Osteocyte (in vitro differentiated cells): ENCODE data around the gene ANAPC2. TPM values are rescaled to one million over a fixed set of nuclear protein-coding genes. Genes with fewer than 3 reads are reported as not detected.

Experiments used
- DNase-seq: peaks from one replicate; pipeline ENCODE4 v3.0.0; 2021; ENCODE audit warnings: mixed read lengths; ENCODE audit not compliant: unreplicated experiment; ENCODE audit errors: extremely low spot score
- H3K27ac Mint-ChIP-seq: one replicate; pipeline ENCODE4 v1.8.0; 2021; ENCODE audit warnings: mild to moderate bottlenecking, mixed read lengths; ENCODE audit not compliant: unreplicated experiment
- H3K27me3 Mint-ChIP-seq: one replicate; pipeline ENCODE4 v1.8.0; 2021; ENCODE audit warnings: mixed read lengths; ENCODE audit not compliant: unreplicated experiment
- H3K36me3 Mint-ChIP-seq: one replicate; pipeline ENCODE4 v1.8.0; 2021; ENCODE audit warnings: mixed read lengths; ENCODE audit not compliant: unreplicated experiment
- H3K4me1 Mint-ChIP-seq: one replicate; pipeline ENCODE4 v1.8.0; 2021; ENCODE audit warnings: mixed read lengths; ENCODE audit not compliant: unreplicated experiment
- H3K4me3 Mint-ChIP-seq: one replicate; pipeline ENCODE4 v1.8.0; 2021; ENCODE audit warnings: mild to moderate bottlenecking, moderate library complexity, mixed read lengths; ENCODE audit not compliant: unreplicated experiment
- H3K9me3 Mint-ChIP-seq: one replicate; pipeline ENCODE4 v1.8.0; 2021; ENCODE audit warnings: mixed read lengths; ENCODE audit not compliant: unreplicated experiment
- total RNA-seq: library from RNA; stranded (reverse); gene quantifications from 2 replicates; pipeline ENCODE4 v1.2.1, GENCODE V29; 2021
- TF ChIP-seq, protein P1 (sequence below): fragments of 200-600 bp; sonication (generic); IDR thresholded peaks from 2 replicates; pipeline ENCODE4 v1.5.0; 2021; ENCODE audit warnings: antibody characterized with exemption, mild to moderate bottlenecking, moderate library complexity

Gene ANAPC2
- total RNA-seq, 1 donor from 2014 or later = 61.0 TPM

DNA sequence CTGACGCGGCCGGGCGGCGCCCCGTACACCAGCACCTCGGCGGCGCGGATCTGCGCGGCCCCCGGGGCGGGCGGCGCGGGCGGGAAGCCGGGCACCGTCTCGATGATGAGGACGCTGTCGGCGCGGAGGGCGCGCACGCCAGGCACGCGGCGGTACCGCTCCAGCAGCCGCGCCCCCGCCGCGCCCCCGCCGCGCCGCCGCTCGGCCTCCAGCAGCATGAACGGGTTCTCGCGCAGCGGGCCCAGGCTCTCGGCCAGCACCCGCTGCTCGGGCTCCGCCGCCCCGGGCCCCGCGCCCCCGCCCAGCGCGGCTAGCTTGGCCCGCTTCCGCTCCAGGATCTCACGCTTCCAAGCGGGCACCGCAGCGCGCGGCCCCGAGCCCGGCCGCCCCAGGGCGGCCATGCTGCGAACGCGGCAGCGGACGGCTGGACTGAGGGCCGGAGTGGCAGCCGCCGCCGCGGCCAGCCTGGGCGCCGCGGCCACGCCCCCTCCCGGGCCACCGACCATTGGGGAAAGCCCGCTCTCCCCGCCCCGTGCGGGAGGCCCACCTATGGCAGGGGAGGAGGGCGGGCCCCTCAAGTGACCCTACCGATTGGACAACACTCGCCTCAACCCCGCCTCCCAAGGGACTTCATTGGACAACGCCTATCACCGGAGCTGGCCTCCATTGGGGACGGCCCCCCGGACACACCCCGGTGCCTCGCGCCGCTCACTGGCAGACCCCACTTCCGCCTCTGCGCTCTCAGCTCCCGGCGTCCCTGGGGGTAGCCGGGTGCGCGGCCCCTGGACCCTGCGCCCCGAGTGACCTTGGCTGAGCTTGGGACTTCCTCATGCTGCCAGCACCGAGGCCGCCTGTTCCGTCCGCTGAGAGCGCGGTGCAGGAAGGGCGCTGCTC is 12.2 kb upstream of the ANAPC2 start, which contains the start of gene TPRN:
TPRN (minus strand) TSS at position 431 of the 894 bp plus-strand sequence; CDS start at position 401, 30 bp downstream.
- peak; percentile 100 for DNase-seq
- H3K27me3 Mint-ChIP-seq = no peaks in the 10 kb centered on the region
- peaks cover 44% of the 10 kb centered on the region for H3K4me1 Mint-ChIP-seq
- TF ChIP-seq, protein P1, sequence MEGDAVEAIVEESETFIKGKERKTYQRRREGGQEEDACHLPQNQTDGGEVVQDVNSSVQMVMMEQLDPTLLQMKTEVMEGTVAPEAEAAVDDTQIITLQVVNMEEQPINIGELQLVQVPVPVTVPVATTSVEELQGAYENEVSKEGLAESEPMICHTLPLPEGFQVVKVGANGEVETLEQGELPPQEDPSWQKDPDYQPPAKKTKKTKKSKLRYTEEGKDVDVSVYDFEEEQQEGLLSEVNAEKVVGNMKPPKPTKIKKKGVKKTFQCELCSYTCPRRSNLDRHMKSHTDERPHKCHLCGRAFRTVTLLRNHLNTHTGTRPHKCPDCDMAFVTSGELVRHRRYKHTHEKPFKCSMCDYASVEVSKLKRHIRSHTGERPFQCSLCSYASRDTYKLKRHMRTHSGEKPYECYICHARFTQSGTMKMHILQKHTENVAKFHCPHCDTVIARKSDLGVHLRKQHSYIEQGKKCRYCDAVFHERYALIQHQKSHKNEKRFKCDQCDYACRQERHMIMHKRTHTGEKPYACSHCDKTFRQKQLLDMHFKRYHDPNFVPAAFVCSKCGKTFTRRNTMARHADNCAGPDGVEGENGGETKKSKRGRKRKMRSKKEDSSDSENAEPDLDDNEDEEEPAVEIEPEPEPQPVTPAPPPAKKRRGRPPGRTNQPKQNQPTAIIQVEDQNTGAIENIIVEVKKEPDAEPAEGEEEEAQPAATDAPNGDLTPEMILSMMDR = no peak
- H3K36me3 Mint-ChIP-seq = no peaks in the 10 kb centered on the region
- peak within 1 kb of the TSS; percentile 60 for H3K27ac Mint-ChIP-seq
- H3K9me3 Mint-ChIP-seq = no peaks in the 10 kb centered on the region
- peak within 1 kb of the TSS; percentile 82 for H3K4me3 Mint-ChIP-seq

DNA sequence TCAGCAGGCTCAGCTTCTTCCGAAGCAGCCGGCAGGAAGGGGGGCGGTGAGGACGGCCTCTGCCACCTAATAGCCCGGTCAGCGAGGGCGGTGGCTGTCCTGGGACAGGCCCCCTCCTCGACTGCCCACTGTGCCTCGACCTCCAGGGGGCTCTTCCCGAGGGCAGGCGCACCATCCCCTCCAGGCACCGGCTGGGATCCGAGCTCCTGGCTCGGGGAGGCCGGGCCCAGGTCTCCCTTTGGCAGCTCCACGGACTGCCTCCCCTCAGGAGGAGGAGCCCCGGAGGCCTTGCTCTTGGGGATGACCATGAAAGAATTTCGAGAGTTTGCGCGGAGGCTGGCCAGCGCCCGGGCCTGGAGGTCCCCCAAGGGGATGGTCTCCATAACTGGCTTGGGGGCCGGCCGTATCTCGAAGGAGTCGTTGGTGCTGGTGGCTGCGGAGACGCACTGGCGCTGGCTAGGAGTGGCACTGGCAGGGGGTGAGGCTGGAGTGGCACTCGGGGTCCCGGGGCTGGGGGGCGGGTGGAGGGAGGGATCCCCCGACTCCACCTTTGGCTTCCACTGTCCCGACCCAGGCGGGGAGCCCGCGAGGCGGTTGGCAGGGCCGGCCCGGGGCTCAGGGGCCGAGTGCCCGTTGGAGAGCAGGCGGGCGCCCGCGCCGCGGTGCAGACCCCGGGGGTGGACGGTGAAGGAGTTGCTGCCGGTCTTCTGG is 11.2 kb upstream of the ANAPC2 start:
- TF ChIP-seq, protein P1 = no peak
- Mint-ChIP-seq H3K9me3 (no peaks in the 10 kb centered on the region), H3K4me3 (peak overlapping the region; percentile 82), H3K4me1 (peaks cover 43% of the 10 kb centered on the region), H3K27ac (peak overlapping the region; percentile 50), H3K27me3 (no peaks in the 10 kb centered on the region), H3K36me3 (no peaks in the 10 kb centered on the region)
- no peak for DNase-seq

DNA sequence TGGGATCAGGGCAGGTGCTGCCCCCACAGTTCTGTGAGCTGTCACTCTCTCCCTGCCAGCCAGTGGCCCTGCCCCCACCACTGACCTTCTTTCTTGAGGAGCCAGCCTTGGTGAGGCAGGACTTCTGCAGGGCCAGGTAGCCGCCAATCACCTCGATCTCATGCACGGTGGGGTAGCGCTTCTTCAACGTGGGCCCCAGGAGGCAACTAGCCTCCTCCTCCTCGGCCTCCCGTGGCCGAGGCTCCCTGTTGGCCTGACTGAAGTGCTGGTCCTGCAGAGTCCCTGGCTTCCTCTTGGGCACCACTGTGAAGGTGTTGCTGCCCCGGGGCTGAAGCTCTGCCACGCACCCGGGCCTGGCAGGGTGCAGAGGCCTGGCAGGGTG is 10.5 kb upstream of the ANAPC2 start:
- H3K9me3 Mint-ChIP-seq = no peaks in the 10 kb centered on the region
- H3K4me3 Mint-ChIP-seq = peak overlapping the region; percentile 82
- no peaks in the 10 kb centered on the region for H3K27me3 Mint-ChIP-seq
- H3K4me1 Mint-ChIP-seq = peaks cover 39% of the 10 kb centered on the region
- TF ChIP-seq, protein P1 = no peak
- DNase-seq = no peak
- H3K36me3 Mint-ChIP-seq = no peaks in the 10 kb centered on the region
- no peak overlapping the region for H3K27ac Mint-ChIP-seq

DNA sequence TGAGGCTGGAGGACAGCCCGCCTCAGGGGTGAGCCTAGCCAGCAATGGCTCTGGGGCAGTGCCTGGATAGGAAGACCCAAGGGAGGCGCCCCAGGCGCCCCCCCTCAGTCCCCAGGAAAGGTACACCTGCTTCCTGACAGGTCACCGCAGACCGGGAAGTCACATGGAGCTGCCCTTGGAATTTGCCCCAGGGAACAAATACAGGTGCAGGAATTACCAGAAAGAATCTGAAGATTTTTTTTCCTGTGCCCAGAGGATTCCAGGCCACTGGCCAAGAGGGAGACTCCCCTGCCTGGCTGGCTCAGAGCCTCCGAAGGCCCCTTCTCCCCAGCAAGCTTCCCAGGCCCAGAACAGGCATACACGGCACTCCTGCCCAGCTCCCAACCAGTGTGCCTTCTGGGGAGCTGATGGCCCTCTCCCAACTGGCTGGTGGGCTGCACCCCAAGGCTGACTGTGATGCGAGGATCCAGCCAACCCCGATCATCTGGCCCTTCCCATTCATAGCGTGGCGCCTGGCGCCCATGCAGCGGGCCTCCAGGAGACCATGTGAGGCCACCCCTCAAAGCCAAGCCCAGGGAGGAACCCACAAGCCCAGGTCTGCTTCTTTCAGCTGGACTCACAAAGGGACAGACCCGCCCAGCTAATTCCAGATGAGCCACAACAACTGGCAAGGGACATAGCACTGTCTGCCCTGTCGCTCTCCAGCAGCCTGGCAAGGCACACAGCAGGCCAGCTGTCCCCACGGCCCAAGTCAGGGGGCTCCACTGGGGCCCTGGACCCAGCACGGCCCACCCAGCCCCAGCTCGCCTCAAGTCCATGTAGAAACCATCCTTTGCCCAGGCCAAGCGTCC is 9.9 kb upstream of the ANAPC2 start:
- TF ChIP-seq, protein P1 = no peak
- Mint-ChIP-seq H3K9me3 (no peaks in the 10 kb centered on the region), H3K36me3 (no peaks in the 10 kb centered on the region), H3K27me3 (no peaks in the 10 kb centered on the region), H3K4me1 (peaks cover 41% of the 10 kb centered on the region), H3K4me3 (peak overlapping the region; percentile 26), H3K27ac (no peak overlapping the region)
- DNase-seq = no peak
